ENCODE results near the gene PAGR1.
"Not testable (repeated sequence)": the region's sequence is repeated elsewhere in the genome, so short reads cannot be mapped to it uniquely, and the experiment has no call there.

Gene PAGR1

DNA sequence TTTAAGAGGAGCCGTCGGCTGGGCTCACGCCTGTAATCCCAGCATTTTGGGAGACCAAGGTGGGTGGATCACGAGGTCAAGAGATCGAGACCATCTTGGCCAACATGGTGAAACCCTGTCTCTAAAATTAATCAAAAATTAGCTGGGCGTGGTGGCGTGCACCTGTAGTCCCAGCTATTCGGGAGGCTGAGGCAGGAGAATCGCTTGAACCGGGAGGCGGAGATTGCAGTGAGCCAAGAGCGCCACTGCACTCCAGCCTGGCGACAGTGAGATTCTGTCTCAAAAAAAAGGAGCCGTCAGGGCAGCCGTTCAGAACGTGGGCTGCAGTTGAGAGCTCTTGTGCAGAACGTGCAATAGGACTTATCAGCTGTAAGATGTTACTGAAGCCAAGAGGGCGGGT lies 22.8 kb upstream of the PAGR1 start:
- not testable (repeated sequence) for DNase-seq

- DNase-seq, result no peak
These were observed 21.7 kb upstream of the PAGR1 start for GRCh38 chr16:29794231-29794710.

GRCh38 chr16:29802416-29802935 lies 13.5 kb upstream of the PAGR1 start:
- no peak for DNase-seq

DNA sequence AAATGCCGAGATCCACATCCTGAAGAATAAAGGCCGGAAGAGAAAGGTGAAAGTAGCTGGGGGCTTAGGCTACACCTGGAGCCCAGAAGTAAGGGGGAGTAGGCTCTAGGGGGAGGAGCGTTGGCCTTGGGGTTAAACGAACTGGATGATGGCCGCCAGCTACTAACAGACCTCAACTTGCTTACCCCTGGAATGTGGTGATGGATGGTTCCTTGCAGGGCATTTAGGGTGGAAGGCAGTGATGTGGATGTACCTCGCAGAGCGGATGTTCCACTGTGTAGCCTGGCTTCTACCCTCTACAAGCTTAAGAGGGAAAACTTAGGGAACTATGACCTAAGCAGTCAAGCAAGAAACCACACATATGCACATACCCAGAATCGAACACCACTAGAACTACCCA lies 11.9 kb upstream of the PAGR1 start:
- DNase-seq, result no peak

- DNase-seq, result no peak
These were observed 11.3 kb upstream of the PAGR1 start for GRCh38 chr16:29804455-29805231.

DNA sequence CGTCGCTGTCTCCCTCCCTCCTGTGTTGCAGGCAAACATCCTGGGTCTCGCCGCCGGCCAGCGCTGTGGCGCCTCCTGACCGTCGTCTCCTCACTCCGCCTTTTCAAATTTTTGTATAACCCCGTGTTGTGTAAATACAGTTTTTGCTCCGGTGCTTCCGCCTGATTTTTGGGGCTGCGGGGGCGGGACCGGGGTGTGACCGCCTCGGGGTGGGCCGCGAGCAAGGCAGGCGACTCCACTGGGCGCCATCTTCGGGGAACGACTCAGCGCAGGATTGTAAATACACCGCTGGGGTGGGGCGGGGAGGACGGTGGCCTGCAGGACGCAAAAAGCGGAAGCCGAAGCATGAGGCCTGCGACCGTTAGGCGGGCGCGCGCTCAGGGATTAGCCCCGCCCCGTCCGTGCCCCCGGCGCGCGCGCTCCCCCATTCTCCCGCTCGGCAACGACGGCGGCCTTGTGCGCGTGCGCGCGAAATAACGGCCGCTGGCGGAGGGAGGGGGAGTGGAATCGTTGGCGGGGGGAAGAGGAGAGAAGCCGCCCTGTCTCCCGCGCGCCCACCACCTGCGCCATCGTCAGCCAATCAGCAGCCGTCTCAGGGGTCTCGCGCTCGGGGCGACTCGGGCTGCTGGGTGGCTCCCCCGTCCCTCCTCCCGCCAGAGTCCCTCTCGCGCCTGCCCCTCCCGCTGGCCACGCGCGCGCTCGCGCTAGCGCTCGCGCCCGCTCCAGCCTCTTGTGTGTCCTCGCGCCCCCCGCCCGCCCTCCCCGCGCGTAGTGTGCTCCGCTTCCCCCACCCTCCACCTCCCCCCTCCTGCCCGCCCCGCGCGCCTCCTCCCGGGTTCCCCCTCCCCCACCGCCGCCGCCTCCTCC lies 10.5 kb upstream of the PAGR1 start:
- DNase-seq, result peak; percentile 97

DNA sequence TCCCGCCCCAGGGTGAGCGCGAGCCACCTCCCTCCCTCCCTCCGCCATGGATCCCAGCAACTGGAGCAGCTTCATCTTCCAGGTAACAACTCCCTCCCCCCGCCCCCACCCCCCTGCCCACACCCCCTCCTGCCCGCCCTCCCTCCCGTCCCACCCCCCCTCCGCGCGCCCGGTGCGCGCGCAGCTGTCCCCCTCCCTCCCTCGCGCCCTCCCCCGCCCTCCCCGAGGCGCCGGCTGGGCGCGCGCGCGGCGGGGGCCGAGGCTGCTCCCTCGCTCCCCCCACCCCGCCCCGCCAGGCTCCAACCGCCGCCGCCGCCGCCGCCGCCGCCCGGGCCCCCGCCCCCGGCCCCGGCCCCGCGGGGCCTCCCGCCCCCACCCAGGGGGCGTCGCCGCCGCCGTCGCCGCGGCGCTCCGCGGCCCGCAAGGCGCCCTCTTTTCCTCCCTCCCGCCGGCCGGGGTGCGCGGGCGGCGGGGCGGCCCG lies 9.8 kb upstream of the PAGR1 start, which contains the start of gene MAZ:
Gene MAZ, plus strand, starts transcription at position 431 of the 481 bp plus-strand sequence. CDS start 173 bp downstream, outside the sequence.
- peak in 1 of 2 donors; percentile 80 for DNase-seq

- DNase-seq, result peak; percentile 72 to 74
These were observed 9.1 kb upstream of the PAGR1 start for GRCh38 chr16:29806641-29807425.

- DNase-seq, result peak; percentile 87 to 90
These were observed 8.3 kb upstream of the PAGR1 start for GRCh38 chr16:29807426-29808218.

- DNase-seq, result peak in 1 of 2 donors; percentile 55
These were observed 7.6 kb upstream of the PAGR1 start for GRCh38 chr16:29808219-29808900.

DNA sequence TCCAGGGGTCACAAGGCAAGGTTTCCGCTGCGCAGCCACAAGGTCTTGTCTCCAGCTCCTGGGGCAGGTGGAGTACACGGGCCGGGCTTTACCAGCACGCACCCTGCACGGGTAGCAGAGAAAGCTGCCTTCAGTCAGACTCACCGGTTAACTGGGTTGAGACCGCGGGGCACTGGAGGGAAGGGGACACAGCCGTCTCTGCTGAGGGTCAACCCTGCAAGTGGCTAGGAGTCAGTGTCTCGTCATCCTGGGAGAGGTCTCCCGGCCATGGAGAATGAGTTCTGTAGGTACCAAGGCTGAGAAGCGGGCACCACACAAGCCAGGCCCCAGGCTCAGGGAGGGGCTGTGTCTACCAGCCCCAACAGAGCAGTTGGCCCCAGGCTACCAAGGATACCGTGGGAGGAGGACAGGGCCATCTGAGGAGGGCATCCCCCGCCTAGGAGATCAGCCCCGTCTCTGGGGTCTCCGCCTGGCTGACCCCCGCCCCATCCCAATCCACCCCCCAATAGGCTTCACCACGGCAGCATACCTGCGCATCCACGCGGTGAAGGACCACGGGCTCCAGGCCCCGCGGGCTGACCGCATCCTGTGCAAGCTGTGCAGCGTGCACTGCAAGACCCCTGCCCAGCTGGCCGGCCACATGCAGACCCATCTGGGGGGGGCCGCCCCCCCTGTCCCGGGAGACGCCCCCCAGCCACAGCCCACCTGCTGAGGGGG lies 6.8 kb upstream of the PAGR1 start:
- no peak for DNase-seq

GRCh38 chr16:29809850-29810698 lies 5.9 kb upstream of the PAGR1 start:
- peak in 1 of 2 donors; percentile 46 for DNase-seq

DNA sequence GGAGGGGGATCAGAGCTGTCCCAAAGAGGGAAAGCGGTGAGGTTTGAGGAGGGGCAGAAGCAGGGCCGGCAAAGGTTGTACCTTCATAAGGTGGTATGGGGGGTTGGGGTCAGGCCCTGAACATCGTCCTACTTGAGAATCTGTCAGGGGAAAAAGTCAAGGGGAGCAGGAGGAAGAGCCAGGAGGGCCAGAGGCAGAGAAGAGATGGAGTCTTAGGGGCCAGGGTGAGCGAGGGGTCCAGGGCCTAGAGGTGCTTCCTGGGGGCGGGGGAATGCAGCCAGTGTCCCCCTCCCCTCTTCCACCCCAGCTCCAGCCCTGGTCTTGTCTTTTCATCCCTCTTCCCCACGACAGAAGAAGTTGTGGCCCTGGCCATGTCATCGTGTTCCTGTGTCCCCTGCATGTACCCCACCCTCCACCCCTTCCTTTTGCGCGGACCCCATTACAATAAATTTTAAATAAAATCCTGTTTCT lies 5.2 kb upstream of the PAGR1 start:
- DNase-seq, result no peak

DNA sequence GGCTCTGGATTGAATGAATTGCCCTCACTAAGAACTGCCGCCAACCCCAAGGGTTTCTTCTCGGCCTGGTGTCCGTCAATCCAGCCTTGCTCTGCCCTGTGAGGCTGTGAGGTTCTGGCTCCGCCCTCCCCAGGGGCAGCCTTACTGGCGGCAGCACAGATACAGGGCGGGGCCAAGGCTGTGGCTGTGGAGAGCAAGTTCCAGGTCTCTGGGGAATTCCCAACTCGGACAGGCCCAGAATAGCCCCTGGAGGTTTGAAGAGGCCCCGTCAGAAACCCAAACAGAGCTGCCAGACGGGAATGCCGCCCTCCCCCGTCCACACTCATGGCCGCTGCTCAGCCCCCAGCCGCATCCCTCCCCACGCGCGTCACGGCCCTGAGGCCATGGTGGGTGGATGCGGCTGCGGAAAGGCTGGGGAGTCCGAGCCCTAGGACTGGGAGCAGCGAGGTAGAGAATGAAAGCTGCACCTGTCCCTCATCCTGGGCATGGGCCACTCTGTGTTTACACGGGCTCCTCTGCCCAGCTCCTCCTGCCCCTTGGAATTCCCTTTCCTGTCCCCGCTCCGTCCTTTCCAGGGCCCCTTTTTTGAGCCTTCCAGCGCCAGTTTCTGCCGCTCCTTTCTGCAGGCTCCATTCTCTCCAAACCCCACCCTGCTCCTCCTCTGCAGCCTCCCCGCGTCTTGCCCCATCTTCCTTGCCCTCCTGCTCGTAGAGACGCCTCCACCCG lies 4.6 kb upstream of the PAGR1 start:
- peak; percentile 78 to 87 for DNase-seq

GRCh38 chr16:29811896-29812665 lies 3.9 kb upstream of the PAGR1 start, which contains the start of gene PRRT2:
Gene PRRT2, plus strand, starts transcription at chr16:29812193. Its CDS starts 862 bp downstream, at chr16:29813055.
- DNase-seq, result peak; percentile 55 to 69

- DNase-seq, result no peak
These were observed 3.0 kb upstream of the PAGR1 start for GRCh38 chr16:29812754-29813643.

Data from stimulated activated CD4-positive, alpha-beta T cell treated with anti-CD3 and anti-CD28 coated beads, Interleukin-2, amount 100 ng/mL, for 24 hours (primary cell).